ENCODE measurements around the gene DCAF17.
"Not testable (repeated sequence)": the region's sequence is repeated elsewhere in the genome, so short reads cannot be mapped to it uniquely, and the experiment has no call there.

DCAF17 gene

DNA sequence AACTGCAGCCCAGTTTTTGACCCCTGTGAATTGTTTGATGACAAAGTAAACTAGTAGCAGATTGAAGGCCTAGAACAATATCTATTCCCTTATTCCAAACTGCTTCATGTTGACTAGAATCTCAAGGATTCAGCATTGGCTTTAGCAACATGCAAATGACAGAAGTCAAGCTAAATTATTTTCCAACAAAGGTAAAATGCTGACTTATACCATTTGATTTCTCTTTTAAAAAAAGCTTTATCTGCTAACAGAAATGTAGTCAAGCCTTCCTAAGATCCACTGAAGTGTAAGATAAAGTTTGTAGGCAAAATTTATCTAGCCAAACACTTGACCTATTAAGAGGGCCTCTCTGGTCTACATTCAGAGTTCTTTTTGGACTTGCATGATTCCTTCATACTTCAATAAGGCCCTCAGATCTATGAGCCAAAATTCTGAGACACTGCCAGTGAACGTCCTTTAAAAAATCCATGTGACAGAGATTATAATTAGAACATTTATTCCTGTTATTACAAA is 78.7 kb downstream of the DCAF17 start:
- DNase-seq (ENCODE audit: extremely low read depth in 1 of 2, low read depth in 1 of 2) = no peak

DNA sequence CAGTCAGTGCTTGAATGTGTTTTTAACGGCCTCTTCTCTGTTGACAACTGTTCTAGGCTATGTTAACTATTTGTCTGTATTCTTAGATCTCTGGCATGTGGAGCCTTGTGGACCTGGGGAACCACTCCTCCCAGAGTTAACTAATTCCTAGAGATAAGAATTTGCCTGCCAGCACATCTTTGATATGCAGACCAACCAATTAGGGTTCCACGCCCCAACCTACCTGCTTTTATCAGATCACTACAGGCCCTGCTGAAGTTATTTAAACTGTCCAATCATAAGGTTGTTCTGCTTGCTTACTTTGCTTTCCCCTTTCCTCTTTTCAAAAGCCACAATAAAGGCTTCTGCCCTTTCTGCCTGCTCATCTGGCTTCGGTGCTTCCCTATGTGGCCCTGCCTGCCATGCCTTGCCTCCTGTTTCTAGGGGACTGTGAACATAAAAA is 79.7 kb downstream of the DCAF17 start:
- DNase-seq (ENCODE audit: extremely low read depth in 1 of 2, low read depth in 1 of 2) = no peak

DNA sequence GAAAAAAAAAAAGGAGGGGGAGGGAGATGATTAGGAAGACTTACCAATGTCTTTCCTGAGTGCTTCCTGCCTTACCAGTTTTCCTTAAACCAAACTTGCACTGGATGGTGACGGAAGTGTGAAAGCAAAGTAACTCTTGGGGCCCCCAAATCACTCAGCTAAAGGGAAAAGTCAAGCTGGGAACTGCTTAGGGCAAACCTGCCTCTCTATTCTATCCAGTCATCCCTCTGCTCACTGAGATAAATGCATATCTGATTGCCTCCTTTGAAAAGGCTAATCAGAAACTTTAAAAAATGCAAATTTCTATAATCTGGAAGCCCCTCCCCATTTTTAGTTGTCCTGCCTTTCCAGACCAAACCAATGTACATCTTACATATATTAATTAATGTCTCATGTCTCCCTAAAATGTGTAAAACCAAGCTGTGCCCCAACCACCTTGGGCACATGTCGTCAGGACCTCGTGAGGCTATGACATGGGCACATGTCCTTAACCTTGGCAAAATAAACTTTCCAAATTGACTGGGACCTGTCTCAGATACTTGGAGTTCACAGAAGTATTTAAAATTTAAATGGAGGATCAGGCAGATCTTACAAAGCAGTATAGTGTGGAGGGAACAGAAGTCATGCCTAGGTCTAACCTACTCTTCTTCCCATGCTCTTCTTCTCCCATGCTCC is 81.0 kb downstream of the DCAF17 start:
- no peak for DNase-seq (ENCODE audit: extremely low read depth in 1 of 2, low read depth in 1 of 2)

GRCh38 chr2:171515672-171516298 is 81.8 kb downstream of the DCAF17 start:
- no peak for DNase-seq (ENCODE audit: extremely low read depth in 1 of 2, low read depth in 1 of 2)

DNA sequence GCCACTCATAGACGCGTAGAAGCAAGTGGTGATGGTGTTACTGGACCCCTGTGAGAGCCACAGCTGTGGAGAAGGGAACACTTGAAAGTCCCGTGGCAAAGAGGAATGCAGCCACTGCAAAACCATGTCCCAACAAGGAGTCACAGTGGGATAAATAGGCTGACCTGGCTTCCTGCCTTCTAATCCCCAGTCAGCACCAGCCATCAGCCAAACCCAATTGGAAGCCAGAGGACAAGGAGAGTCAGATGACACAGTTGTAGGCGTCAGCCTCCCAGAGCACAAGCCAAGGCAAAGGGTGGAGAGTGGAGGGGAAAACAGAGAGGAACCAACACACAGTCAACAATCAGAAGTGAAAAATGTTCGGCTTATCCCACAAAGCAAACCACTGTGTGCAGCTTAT is 82.8 kb downstream of the DCAF17 start:
- no peak for DNase-seq (ENCODE audit: extremely low read depth in 1 of 2, low read depth in 1 of 2)

DNA sequence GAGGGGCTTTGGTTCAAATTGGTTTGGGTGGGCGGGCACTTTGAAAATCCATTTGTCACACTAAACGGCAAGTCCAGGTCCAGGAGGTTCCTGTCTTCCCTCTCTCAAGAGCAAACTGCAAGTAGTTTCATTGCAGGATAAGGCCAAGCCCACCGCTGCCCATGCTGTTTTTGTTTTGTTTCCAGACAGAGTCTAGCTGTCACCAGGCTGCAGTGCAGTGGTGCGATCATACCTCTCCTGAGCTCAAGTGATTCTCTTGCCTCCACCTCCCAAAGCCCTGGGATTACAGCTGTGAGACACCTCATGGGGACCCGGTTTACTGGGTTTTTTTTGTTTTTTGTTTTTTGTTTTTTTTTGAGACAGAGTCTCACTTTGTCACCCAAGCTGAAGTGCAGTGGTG is 86.4 kb downstream of the DCAF17 start:
- no peak for DNase-seq (ENCODE audit: extremely low read depth in 1 of 2, low read depth in 1 of 2)

DNA sequence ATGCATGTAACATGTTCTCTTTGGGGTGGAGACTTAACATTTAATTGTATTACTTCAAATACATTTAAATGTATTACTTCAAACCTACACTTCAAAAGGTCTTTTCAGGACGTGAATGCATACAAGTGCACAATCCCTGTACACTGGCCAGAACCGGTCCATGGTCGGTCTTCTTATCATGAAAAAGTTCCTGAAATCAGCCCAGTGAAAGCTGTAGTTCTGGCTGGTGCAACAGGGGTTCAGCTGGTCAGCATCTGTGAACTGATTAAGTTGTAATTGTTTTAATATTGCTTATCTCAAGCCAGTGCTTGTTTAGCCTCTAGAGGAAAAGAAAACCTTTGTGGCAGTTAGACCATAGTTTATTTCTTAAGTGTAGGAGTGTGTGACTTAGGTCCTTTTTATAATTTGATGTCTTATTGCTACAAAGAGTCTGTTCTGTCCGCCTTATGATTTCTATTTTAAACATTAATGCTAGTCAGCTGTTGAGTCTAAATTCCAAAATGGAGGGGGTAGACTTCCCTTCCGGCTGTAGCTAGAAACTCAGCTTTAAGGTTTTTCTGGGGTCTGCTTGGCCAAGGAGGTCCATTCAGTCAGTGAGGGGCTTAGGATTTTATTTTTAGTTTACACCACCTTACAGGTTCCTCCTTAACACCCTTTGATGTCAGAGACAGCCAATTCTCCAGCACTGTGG is 87.5 kb downstream of the DCAF17 start:
- no peak for DNase-seq (ENCODE audit: extremely low read depth in 1 of 2, low read depth in 1 of 2)

DNA sequence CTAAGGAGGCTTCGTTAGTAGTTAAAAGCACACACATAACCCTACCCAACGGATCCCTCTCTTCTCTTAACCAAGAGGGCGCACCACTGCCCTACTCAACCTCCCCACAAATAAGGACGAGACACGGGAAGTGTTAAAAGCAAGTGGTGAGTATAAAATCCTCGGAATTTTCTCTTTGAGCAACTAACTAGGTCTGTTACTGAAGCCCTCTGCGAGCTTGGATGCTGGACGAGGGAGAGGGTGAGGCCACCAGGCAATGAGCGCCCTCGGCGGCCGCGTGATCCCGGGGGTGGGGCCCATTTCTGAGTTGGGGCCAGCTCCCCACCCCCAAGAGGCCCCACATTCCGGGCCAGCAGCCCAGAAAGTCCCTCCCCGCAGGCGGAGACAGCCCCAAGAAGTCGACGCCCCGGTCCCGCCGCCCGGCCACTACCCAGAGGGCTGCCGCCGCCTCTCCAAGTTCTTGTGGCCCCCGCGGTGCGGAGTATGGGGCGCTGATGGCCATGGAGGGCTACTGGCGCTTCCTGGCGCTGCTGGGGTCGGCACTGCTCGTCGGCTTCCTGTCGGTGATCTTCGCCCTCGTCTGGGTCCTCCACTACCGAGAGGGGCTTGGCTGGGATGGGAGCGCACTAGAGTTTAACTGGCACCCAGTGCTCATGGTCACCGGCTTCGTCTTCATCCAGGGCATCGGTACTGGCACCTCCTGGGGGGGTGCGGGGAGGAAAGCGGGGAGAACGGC is 88.2 kb downstream of the DCAF17 start, which contains the start of gene CYBRD1:
TSS of gene CYBRD1 (plus strand) at position 423 of the 736 bp plus-strand sequence. CDS start at position 495, 72 bp downstream.
- DNase-seq (ENCODE audit: extremely low read depth in 1 of 2, low read depth in 1 of 2) = no peak

DNA sequence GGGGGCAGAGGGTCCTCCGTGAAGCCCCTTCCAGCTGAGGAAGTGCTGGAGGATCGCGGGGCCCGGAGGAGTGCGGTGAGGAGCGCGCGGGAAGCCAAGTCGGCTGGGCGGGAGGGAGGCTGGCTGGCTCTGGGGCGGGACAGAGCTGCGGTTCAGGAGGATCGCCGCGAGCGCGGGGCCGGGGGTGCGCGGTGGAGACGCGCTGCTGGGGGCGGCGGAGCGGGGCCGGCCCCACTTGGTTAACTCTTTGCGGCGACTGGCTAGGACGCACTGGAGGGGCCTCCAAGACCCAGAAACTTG is 88.7 kb downstream of the DCAF17 start:
- DNase-seq (ENCODE audit: extremely low read depth in 1 of 2, low read depth in 1 of 2) = no peak

DNA sequence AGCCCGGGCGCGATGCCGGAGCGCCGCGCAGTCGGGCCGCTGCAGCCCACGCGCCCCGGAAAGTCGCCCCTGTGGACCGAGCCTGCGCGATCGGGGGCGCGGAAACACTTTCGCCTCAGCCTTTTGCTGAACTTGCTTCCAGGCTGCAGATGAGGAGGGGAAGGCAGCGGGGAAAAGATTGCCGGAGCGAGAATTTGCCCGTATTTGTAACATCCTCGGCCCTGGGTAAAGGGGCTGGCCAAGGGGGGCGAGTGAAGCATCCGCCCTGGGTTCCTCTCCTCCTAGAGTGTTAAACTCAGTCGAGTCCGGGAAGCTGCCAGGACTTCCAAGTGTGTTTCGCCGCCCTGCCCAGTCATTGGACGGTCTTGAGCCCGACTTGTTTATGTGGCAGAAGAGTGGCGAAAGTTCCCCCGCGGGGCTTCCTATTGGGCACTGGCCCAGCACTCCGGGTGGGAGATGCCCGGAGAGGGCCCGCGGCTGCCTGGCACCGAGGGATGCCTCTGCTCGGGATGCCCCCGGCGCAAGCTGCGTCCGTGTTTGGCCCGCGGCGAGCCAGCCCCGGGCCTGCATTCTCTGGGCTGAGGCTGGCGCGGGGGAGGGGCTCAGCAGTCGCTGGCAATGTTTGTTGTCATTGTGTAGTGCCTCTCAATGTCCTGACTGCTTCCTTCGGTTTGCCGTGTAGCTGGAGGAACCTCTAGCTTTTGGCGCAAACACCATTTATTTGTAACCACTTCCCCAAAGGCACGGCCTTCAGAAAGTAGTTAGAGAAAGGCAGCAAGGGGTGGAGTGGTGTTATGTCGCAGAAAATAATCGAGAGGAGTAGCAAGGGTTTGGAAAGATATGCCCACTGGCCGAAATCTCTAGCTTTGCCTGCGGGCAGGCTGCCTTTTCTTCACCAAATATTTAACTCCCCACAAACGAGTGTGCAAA is 89.3 kb downstream of the DCAF17 start:
- no peak for DNase-seq (ENCODE audit: extremely low read depth in 1 of 2, low read depth in 1 of 2)

DNA sequence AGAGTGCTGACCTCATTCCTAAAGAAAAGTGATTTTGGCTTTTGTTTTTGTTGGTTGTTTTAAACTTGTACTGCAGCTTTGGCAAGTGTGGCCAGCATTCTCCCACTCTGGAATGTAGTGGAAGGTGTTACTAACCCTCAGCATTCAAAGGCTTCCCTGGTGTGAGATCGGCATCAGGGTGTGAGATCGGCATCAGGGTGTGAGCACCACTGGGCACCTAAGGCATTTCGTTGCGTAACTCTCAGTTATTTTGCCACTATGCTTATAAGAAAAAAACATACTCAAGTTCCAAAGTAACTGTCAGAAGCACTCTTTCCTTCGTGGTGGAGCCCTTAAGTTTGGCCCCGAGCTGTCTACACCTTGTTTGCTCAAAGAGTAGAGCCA is 90.0 kb downstream of the DCAF17 start:
- DNase-seq (ENCODE audit: extremely low read depth in 1 of 2, low read depth in 1 of 2) = no peak

DNA sequence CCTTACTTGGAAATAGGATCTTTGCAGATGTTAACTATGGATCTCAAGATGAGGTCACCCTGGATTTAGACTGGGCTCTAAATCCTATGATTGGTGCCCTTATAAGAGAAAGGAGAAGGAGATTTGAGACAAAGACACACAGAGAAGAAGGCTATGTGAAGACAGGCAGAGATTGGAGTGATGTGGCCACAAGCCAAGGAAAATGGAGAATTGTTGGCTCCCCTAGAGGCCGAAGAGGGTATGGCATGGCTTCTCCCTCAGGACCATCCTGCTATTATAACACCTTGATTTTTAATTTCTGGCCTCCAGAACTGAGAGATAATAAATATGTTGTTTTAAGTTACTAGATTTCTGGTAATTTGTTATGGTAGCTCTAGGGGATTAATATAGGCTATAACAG is 95.9 kb downstream of the DCAF17 start:
- no peak for DNase-seq (ENCODE audit: extremely low read depth in 1 of 2, low read depth in 1 of 2)

- no peak for DNase-seq (ENCODE audit: extremely low read depth in 1 of 2, low read depth in 1 of 2)
These were observed 96.4 kb downstream of the DCAF17 start for GRCh38 chr2:171530378-171530777.

- not testable (repeated sequence) for DNase-seq (ENCODE audit: extremely low read depth in 1 of 2, low read depth in 1 of 2)
These were observed 96.8 kb downstream of the DCAF17 start for GRCh38 chr2:171530859-171531258.

GRCh38 chr2:171531291-171531690 is 97.3 kb downstream of the DCAF17 start:
- no peak for DNase-seq (ENCODE audit: extremely low read depth in 1 of 2, low read depth in 1 of 2)

DNA sequence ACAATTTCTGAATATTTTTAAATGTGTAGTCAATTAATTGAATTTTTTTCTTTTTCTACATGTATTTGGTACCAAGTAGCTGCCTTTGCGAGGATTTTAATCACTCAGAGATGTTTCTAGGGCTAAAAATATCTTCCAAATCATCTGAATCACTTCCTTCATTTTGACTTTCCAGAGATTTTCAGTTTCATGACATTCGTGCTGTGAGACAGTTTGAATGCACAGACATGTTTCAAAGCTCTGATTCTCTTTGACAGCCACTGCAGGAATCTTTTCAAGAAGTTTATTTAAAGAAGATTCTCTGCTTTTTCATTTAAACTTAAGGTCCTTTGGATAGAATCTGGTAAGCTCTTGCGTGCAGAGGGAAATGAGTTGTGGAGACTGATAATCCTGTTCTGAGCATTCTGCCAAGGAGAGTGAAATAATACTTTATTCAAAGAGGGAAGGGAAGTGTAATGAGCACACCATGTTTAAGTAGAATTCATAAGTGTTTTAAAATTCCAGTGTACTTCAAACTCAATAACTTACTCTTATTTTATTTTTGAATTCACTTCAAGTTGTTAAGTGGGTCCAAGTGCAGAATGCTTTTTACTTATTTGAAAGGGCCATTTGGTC is 97.9 kb downstream of the DCAF17 start:
- DNase-seq (ENCODE audit: extremely low read depth in 1 of 2, low read depth in 1 of 2) = no peak

GRCh38 chr2:171533331-171533730 is 99.3 kb downstream of the DCAF17 start:
- DNase-seq (ENCODE audit: extremely low read depth in 1 of 2, low read depth in 1 of 2) = no peak
